ENCODE measurements around the gene TRRAP.

DNA sequence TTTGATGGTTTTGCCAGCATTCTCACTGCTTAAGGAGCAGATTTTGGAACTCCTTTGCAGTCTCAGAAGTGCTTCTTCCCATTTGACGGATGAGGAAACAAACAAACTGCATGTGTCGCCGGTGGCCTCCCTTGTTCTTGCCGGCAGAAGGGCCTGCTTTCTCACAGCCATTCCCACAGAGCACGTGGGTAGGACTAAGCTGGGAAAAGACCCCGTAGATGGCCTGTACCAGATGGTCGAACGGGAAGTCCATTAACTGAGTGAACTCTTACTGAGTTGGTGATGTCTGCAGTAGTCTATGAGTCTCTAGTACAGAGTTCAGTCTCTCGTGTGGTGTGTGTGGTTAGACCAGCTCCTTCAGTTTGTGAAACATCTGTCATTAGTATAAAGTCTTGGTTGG, 131.9 kb downstream of the TRRAP start:
- TF ChIP-seq, protein P1, sequence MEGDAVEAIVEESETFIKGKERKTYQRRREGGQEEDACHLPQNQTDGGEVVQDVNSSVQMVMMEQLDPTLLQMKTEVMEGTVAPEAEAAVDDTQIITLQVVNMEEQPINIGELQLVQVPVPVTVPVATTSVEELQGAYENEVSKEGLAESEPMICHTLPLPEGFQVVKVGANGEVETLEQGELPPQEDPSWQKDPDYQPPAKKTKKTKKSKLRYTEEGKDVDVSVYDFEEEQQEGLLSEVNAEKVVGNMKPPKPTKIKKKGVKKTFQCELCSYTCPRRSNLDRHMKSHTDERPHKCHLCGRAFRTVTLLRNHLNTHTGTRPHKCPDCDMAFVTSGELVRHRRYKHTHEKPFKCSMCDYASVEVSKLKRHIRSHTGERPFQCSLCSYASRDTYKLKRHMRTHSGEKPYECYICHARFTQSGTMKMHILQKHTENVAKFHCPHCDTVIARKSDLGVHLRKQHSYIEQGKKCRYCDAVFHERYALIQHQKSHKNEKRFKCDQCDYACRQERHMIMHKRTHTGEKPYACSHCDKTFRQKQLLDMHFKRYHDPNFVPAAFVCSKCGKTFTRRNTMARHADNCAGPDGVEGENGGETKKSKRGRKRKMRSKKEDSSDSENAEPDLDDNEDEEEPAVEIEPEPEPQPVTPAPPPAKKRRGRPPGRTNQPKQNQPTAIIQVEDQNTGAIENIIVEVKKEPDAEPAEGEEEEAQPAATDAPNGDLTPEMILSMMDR (IDR thresholded peaks at IDR 0.05), result no peak
- TF ChIP-seq POLR2A (IDR thresholded peaks at IDR 0.05), result no peak

Data from esophagus squamous epithelium (tissue), 4 donors.